Smooth muscle cell (in vitro differentiated cells): ENCODE results near the gene B3GLCT. TPM values are rescaled to one million over a fixed set of nuclear protein-coding genes. Genes with fewer than 3 reads are reported as not detected.

Experiments used
- polyA plus RNA-seq: library from polyadenylated mRNA; unstranded; fragments of >200 nt; fragmentation: Nextera tagmentation; extraction: Ambion mirVana; gene quantifications from 2 replicates; pipeline ENCODE4 v1.2.1, GENCODE V29; 2016
- total RNA-seq: library from RNA; depleted of rRNA; stranded (reverse); fragments of >200 nt; gene quantifications from 2 replicates; pipeline ENCODE4 v1.2.3, GENCODE V29; 2014

B3GLCT gene
- total and polyA plus RNA-seq, 2 experiments from 2014 or later: 8.0 to 17.7 TPM

Other genes starting within 250 kb of the B3GLCT start
- gene HSPH1, start 38.1 kb upstream of the B3GLCT start, total RNA-seq: 62.7 and 81.4 TPM in 2 replicates
- gene HSPH1, start 38.1 kb upstream of the B3GLCT start, polyA plus RNA-seq: 39.2 and 45.4 TPM in 2 replicates